WTC11 (cell line): ENCODE results near the gene SIPA1L3. TPM values are rescaled to one million over a fixed set of nuclear protein-coding genes. Genes with fewer than 3 reads are reported as not detected.

Source experiments
- ATAC-seq: fragments of 200-7000 bp; cut with Tn5 transposase; 2 replicates; pipeline ENCODE4 v1.10.0; 2021; ENCODE audit warnings: mild to moderate bottlenecking, moderate library complexity
- CTCF ChIA-PET: fragments of 300-600 bp; sonication (Branson Sonifier 250); formaldehyde crosslinking; loops from one replicate; lab custom pipeline; 2021; ENCODE audit warnings: antibody characterized with exemption; lab: Charles Lee
- POLR2A ChIA-PET: fragments of 350-600 bp; sonication (Branson Sonifier 250); formaldehyde crosslinking; loops from one replicate; lab custom pipeline; 2021; ENCODE audit warnings: antibody characterized with exemption; lab: Charles Lee
- DNase-seq: peaks from one replicate; pipeline ENCODE4 v3.0.0; 2021; ENCODE audit warnings: low spot score
- H3K27ac Mint-ChIP-seq: 2 replicates; pipeline ENCODE4 v1.8.0; 2021; ENCODE audit warnings: mixed read lengths
- H3K27me3 Mint-ChIP-seq: 2 replicates; pipeline ENCODE4 v1.8.0; 2021; ENCODE audit warnings: low read depth, mild to moderate bottlenecking, moderate library complexity, mixed read lengths
- H3K36me3 Mint-ChIP-seq: 2 replicates; pipeline ENCODE4 v1.8.0; 2021; ENCODE audit warnings: mixed read lengths
- H3K4me1 Mint-ChIP-seq: 2 replicates; pipeline ENCODE4 v1.8.0; 2022; ENCODE audit warnings: mixed read lengths
- H3K4me3 Mint-ChIP-seq: 2 replicates; pipeline ENCODE4 v1.8.0; 2021; ENCODE audit warnings: mild to moderate bottlenecking, moderate library complexity, mixed read lengths
- H3K9me3 Mint-ChIP-seq: 2 replicates; pipeline ENCODE4 v1.8.0; 2021; ENCODE audit warnings: mixed read lengths
- ETV6 ChIP-seq: sonication (generic); formaldehyde crosslinking; IDR thresholded peaks from 2 replicates; pipeline ENCODE4 v1.8.1; 2022; ENCODE audit warnings: mild to moderate bottlenecking, missing genetic modification reagents
- FOXK1 ChIP-seq: sonication (generic); formaldehyde crosslinking; IDR thresholded peaks from 2 replicates; pipeline ENCODE4 v1.8.0; 2022; ENCODE audit warnings: mild to moderate bottlenecking, moderate library complexity, missing genetic modification reagents
- MYBL2 ChIP-seq: sonication (generic); formaldehyde crosslinking; IDR thresholded peaks from 2 replicates; pipeline ENCODE4 v1.8.1; 2023; ENCODE audit warnings: mild to moderate bottlenecking, moderate library complexity, missing genetic modification reagents
- NFATC4 ChIP-seq: fragments of 250-450 bp; sonication (Bioruptor Pico); IDR thresholded peaks from 2 replicates; pipeline ENCODE4 v1.9.0; 2021; ENCODE audit warnings: mild to moderate bottlenecking
- NFYB ChIP-seq: sonication (generic); formaldehyde crosslinking; conservative IDR thresholded peaks from 2 replicates; pipeline ENCODE4 v1.8.0; 2022; ENCODE audit warnings: low read depth, missing genetic modification reagents
- OVOL2 ChIP-seq: fragments of 250-450 bp; sonication (Bioruptor Pico); IDR thresholded peaks from 2 replicates; pipeline ENCODE4 v1.9.0; 2021; ENCODE audit warnings: mild to moderate bottlenecking, borderline replicate concordance
- RELA ChIP-seq: sonication (generic); formaldehyde crosslinking; IDR thresholded peaks from 2 replicates; pipeline ENCODE4 v1.8.1; 2022; ENCODE audit warnings: missing genetic modification reagents, mild to moderate bottlenecking, borderline replicate concordance
- TEAD4 ChIP-seq: sonication (generic); formaldehyde crosslinking; IDR thresholded peaks from 2 replicates; pipeline ENCODE4 v1.8.0; 2022; ENCODE audit warnings: mild to moderate bottlenecking, missing genetic modification reagents
- ZNF416 ChIP-seq: fragments of 250-450 bp; sonication (Bioruptor Pico); IDR thresholded peaks from 2 replicates; pipeline ENCODE4 v1.9.0; 2021; ENCODE audit warnings: mild to moderate bottlenecking, inconsistent platforms
- ZNF671 ChIP-seq: fragments of 250-450 bp; sonication (Bioruptor Pico); IDR thresholded peaks from 2 replicates; pipeline ENCODE4 v1.8.0; 2021; ENCODE audit warnings: mild to moderate bottlenecking
- total RNA-seq: library from RNA; stranded (reverse); gene quantifications from 3 replicates; pipeline ENCODE4 v1.2.3, GENCODE V29; 2021
- TF ChIP-seq, protein P1 (sequence below): sonication (generic); formaldehyde crosslinking; IDR thresholded peaks from 2 replicates; pipeline ENCODE4 v1.8.0; 2023; ENCODE audit warnings: missing genetic modification reagents, mild to moderate bottlenecking, borderline replicate concordance
- TF ChIP-seq, protein P2 (sequence below): sonication (generic); formaldehyde crosslinking; IDR thresholded peaks from 2 replicates; pipeline ENCODE4 v1.8.1; 2023; ENCODE audit warnings: mild to moderate bottlenecking, missing genetic modification reagents
- TF ChIP-seq, protein P3 (sequence below): fragments of 200-600 bp; IDR thresholded peaks from 2 replicates; pipeline ENCODE4 v1.8.0; 2022; ENCODE audit warnings: antibody characterized with exemption
- TF ChIP-seq, protein P4 (sequence below): sonication (generic); formaldehyde crosslinking; IDR thresholded peaks from 2 replicates; pipeline ENCODE4 v1.8.0; 2022; ENCODE audit warnings: mild to moderate bottlenecking, missing genetic modification reagents
- TF ChIP-seq, protein P5 (sequence below): fragments of 250-450 bp; sonication (Bioruptor Pico); IDR thresholded peaks from 2 replicates; pipeline ENCODE4 v1.9.0; 2021; ENCODE audit warnings: mild to moderate bottlenecking
- TF ChIP-seq, protein P6 (sequence below): sonication (generic); formaldehyde crosslinking; IDR thresholded peaks from 2 replicates; pipeline ENCODE4 v1.8.1; 2022; ENCODE audit warnings: low read depth, missing genetic modification reagents, borderline replicate concordance
- TF ChIP-seq, protein P7 (sequence below): sonication (generic); formaldehyde crosslinking; IDR thresholded peaks from 2 replicates; pipeline ENCODE4 v1.8.1; 2023; ENCODE audit warnings: mild to moderate bottlenecking, moderate library complexity, missing genetic modification reagents
- TF ChIP-seq, protein P8 (sequence below): sonication (generic); formaldehyde crosslinking; IDR thresholded peaks from 2 replicates; pipeline ENCODE4 v1.8.1; 2023; ENCODE audit warnings: mild to moderate bottlenecking, missing genetic modification reagents

The SIPA1L3 gene
- total RNA-seq, 1 experiment from 2014 or later = 41.5 TPM

DNA sequence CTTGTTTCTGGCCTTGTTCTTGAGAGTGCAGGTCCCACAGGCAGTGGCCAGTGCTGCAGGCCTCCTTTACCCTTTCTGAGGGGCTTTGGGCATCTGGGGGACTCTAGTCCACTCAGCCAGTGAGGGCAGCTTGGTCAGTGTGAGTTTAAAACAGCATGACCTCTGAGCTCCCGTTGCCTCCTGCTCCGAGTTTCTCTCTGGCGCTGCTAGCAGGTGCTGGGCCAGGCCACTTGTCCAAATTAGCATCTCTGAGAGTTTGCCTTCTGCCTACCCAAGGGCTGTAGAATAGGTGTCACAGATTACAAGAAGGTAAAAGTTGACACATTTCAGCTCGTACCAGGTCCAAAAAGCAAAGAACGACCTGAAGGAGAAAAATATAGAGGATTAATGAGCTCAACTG lies 105.9 kb downstream of the SIPA1L3 start:
- Mint-ChIP-seq H3K36me3 (no peaks in the 10 kb centered on the region), H3K4me3 (no peak overlapping the region; the same call in 1 of the 2 replicates)
- DNase-seq = peak; percentile 31
- TF ChIP-seq, protein P1, sequence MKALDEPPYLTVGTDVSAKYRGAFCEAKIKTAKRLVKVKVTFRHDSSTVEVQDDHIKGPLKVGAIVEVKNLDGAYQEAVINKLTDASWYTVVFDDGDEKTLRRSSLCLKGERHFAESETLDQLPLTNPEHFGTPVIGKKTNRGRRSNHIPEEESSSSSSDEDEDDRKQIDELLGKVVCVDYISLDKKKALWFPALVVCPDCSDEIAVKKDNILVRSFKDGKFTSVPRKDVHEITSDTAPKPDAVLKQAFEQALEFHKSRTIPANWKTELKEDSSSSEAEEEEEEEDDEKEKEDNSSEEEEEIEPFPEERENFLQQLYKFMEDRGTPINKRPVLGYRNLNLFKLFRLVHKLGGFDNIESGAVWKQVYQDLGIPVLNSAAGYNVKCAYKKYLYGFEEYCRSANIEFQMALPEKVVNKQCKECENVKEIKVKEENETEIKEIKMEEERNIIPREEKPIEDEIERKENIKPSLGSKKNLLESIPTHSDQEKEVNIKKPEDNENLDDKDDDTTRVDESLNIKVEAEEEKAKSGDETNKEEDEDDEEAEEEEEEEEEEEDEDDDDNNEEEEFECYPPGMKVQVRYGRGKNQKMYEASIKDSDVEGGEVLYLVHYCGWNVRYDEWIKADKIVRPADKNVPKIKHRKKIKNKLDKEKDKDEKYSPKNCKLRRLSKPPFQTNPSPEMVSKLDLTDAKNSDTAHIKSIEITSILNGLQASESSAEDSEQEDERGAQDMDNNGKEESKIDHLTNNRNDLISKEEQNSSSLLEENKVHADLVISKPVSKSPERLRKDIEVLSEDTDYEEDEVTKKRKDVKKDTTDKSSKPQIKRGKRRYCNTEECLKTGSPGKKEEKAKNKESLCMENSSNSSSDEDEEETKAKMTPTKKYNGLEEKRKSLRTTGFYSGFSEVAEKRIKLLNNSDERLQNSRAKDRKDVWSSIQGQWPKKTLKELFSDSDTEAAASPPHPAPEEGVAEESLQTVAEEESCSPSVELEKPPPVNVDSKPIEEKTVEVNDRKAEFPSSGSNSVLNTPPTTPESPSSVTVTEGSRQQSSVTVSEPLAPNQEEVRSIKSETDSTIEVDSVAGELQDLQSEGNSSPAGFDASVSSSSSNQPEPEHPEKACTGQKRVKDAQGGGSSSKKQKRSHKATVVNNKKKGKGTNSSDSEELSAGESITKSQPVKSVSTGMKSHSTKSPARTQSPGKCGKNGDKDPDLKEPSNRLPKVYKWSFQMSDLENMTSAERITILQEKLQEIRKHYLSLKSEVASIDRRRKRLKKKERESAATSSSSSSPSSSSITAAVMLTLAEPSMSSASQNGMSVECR (CRISPR knock-in tag) = no peak
- TF ChIP-seq, protein P2, sequence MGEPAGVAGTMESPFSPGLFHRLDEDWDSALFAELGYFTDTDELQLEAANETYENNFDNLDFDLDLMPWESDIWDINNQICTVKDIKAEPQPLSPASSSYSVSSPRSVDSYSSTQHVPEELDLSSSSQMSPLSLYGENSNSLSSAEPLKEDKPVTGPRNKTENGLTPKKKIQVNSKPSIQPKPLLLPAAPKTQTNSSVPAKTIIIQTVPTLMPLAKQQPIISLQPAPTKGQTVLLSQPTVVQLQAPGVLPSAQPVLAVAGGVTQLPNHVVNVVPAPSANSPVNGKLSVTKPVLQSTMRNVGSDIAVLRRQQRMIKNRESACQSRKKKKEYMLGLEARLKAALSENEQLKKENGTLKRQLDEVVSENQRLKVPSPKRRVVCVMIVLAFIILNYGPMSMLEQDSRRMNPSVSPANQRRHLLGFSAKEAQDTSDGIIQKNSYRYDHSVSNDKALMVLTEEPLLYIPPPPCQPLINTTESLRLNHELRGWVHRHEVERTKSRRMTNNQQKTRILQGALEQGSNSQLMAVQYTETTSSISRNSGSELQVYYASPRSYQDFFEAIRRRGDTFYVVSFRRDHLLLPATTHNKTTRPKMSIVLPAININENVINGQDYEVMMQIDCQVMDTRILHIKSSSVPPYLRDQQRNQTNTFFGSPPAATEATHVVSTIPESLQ (CRISPR knock-in tag) = no peak
- TF ChIP-seq ZNF671 = no peak
- TF ChIP-seq, protein P3, sequence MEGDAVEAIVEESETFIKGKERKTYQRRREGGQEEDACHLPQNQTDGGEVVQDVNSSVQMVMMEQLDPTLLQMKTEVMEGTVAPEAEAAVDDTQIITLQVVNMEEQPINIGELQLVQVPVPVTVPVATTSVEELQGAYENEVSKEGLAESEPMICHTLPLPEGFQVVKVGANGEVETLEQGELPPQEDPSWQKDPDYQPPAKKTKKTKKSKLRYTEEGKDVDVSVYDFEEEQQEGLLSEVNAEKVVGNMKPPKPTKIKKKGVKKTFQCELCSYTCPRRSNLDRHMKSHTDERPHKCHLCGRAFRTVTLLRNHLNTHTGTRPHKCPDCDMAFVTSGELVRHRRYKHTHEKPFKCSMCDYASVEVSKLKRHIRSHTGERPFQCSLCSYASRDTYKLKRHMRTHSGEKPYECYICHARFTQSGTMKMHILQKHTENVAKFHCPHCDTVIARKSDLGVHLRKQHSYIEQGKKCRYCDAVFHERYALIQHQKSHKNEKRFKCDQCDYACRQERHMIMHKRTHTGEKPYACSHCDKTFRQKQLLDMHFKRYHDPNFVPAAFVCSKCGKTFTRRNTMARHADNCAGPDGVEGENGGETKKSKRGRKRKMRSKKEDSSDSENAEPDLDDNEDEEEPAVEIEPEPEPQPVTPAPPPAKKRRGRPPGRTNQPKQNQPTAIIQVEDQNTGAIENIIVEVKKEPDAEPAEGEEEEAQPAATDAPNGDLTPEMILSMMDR = no peak
- TF ChIP-seq MYBL2 (CRISPR knock-in tag) = no peak
- TF ChIP-seq NFYB = no peak
- TF ChIP-seq, protein P4, sequence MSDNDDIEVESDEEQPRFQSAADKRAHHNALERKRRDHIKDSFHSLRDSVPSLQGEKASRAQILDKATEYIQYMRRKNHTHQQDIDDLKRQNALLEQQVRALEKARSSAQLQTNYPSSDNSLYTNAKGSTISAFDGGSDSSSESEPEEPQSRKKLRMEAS = no peak
- no peak for TF ChIP-seq OVOL2 (CRISPR knock-in tag)
- TF ChIP-seq, protein P5, sequence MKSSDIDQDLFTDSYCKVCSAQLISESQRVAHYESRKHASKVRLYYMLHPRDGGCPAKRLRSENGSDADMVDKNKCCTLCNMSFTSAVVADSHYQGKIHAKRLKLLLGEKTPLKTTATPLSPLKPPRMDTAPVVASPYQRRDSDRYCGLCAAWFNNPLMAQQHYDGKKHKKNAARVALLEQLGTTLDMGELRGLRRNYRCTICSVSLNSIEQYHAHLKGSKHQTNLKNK (CRISPR knock-in tag) = no peak
- TF ChIP-seq ZNF416 = no peak
- no peak for TF ChIP-seq NFATC4 (CRISPR knock-in tag)
- TF ChIP-seq, protein P6, sequence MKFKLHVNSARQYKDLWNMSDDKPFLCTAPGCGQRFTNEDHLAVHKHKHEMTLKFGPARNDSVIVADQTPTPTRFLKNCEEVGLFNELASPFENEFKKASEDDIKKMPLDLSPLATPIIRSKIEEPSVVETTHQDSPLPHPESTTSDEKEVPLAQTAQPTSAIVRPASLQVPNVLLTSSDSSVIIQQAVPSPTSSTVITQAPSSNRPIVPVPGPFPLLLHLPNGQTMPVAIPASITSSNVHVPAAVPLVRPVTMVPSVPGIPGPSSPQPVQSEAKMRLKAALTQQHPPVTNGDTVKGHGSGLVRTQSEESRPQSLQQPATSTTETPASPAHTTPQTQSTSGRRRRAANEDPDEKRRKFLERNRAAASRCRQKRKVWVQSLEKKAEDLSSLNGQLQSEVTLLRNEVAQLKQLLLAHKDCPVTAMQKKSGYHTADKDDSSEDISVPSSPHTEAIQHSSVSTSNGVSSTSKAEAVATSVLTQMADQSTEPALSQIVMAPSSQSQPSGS (CRISPR knock-in tag) = no peak
- TF ChIP-seq, protein P7, sequence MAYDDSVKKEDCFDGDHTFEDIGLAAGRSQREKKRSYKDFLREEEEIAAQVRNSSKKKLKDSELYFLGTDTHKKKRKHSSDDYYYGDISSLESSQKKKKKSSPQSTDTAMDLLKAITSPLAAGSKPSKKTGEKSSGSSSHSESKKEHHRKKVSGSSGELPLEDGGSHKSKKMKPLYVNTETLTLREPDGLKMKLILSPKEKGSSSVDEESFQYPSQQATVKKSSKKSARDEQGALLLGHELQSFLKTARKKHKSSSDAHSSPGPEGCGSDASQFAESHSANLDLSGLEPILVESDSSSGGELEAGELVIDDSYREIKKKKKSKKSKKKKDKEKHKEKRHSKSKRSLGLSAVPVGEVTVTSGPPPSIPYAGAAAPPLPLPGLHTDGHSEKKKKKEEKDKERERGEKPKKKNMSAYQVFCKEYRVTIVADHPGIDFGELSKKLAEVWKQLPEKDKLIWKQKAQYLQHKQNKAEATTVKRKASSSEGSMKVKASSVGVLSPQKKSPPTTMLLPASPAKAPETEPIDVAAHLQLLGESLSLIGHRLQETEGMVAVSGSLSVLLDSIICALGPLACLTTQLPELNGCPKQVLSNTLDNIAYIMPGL (CRISPR knock-in tag) = no peak
- TF ChIP-seq TEAD4 = no peak
- no peak for TF ChIP-seq RELA (CRISPR knock-in tag)
- no peak for TF ChIP-seq FOXK1
- TF ChIP-seq, protein P8, sequence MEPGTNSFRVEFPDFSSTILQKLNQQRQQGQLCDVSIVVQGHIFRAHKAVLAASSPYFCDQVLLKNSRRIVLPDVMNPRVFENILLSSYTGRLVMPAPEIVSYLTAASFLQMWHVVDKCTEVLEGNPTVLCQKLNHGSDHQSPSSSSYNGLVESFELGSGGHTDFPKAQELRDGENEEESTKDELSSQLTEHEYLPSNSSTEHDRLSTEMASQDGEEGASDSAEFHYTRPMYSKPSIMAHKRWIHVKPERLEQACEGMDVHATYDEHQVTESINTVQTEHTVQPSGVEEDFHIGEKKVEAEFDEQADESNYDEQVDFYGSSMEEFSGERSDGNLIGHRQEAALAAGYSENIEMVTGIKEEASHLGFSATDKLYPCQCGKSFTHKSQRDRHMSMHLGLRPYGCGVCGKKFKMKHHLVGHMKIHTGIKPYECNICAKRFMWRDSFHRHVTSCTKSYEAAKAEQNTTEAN (CRISPR knock-in tag) = no peak
- TF ChIP-seq ETV6 (CRISPR knock-in tag) = no peak
- TF ChIP-seq, all 79 proteins: peak for 0
- Mint-ChIP-seq H3K27ac (peak overlapping the region; percentile 99), H3K4me1 (peaks cover 29% of the 10 kb centered on the region), H3K9me3 (no peaks in the 10 kb centered on the region), H3K27me3 (no peaks in the 10 kb centered on the region)
- ChIA-PET CTCF (interaction anchor here (0.6 to 2.1 kb wide), 9 partner anchors 9 to 114 kb away, joined by 3 to 14 read pairs (median 4); no protein-coding TSS in a partner anchor), POLR2A (interaction anchor here (2.1 kb wide), 1 partner anchor 9 kb away, joined by 17 read pairs; no protein-coding TSS in a partner anchor)
- peak; percentile 71 for ATAC-seq
